Neural cell (in vitro differentiated cells): Measurements from ENCODE around the gene RHOBTB3. TPM values are rescaled to one million over a fixed set of nuclear protein-coding genes. Genes with fewer than 3 reads are reported as not detected.

ENCODE experiments used
- H2AFZ ChIP-seq: fragments of 200-600, 300-800 bp; sonication (generic), shearing (Covaris generic); 2 replicates; pipeline ENCODE4 v1.6.0; 2014; ENCODE audit warnings: low read depth, mild to moderate bottlenecking, antibody characterized with exemption, low read length, moderate library complexity
- H3F3A ChIP-seq: fragments of 200-600 bp; shearing (Covaris generic); 2 replicates; pipeline ENCODE4 v1.6.1; 2016; ENCODE audit warnings: mild to moderate bottlenecking, moderate library complexity, mixed read lengths, antibody characterized with exemption, low read length; ENCODE audit not compliant: insufficient read depth, poor library complexity, severe bottlenecking
- H3K27ac ChIP-seq: fragments of 200-600, 300-800 bp; sonication (generic), shearing (Covaris generic); 2 replicates; pipeline ENCODE4 v1.5.1; 2014; ENCODE audit warnings: mild to moderate bottlenecking, low read length, moderate library complexity
- H3K27me3 ChIP-seq: fragments of 300-800, 200-600 bp; sonication (generic), shearing (Covaris generic); 2 replicates; pipeline ENCODE4 v1.6.0; 2014; ENCODE audit warnings: mild to moderate bottlenecking, low read depth, low read length, moderate library complexity; ENCODE audit not compliant: insufficient read depth
- H3K36me3 ChIP-seq: fragments of 300-800, 200-600 bp; sonication (generic), shearing (Covaris generic); 2 replicates; pipeline ENCODE4 v1.5.1; 2014; ENCODE audit warnings: mild to moderate bottlenecking, antibody characterized with exemption, low read length, moderate library complexity; ENCODE audit not compliant: insufficient read depth
- H3K4me2 ChIP-seq: fragments of 300-800, 200-600 bp; sonication (generic), shearing (Covaris generic); 2 replicates; pipeline ENCODE4 v1.6.0; 2014; ENCODE audit warnings: mild to moderate bottlenecking, low read length
- H3K4me3 ChIP-seq: fragments of 300-800, 200-600 bp; sonication (generic), shearing (Covaris generic); 2 replicates; pipeline ENCODE4 v1.5.1; 2014; ENCODE audit warnings: mild to moderate bottlenecking, low read length, moderate library complexity
- H3K79me2 ChIP-seq: fragments of 200-600 bp; shearing (Covaris generic); replicated peaks from 2 replicates; pipeline ENCODE4 v1.6.0; 2014; ENCODE audit warnings: mild to moderate bottlenecking, low read length, moderate library complexity; ENCODE audit not compliant: insufficient read depth
- H3K9ac ChIP-seq: fragments of 300-800, 200-600 bp; sonication (generic), shearing (Covaris generic); 2 replicates; pipeline ENCODE4 v1.6.1; 2016; ENCODE audit warnings: mild to moderate bottlenecking, low read length, mixed read lengths
- H3K9me2 ChIP-seq: fragments of 200-600 bp; shearing (Covaris generic); 2 replicates; pipeline ENCODE4 v1.6.1; 2016; ENCODE audit warnings: mild to moderate bottlenecking, low read length, mixed read lengths; ENCODE audit not compliant: insufficient read depth
- H3K9me3 ChIP-seq: fragments of 200-600, 300-800 bp; sonication (generic), shearing (Covaris generic); 2 replicates; pipeline ENCODE4 v1.6.1; 2016; ENCODE audit warnings: mild to moderate bottlenecking, mixed run types, low read length, moderate library complexity, mixed read lengths
- H4K20me1 ChIP-seq: fragments of 200-600 bp; shearing (Covaris generic); 2 replicates; pipeline ENCODE4 v1.6.1; 2016; ENCODE audit warnings: mild to moderate bottlenecking, mixed run types; ENCODE audit not compliant: insufficient read depth
- EP300 ChIP-seq: fragments of 450-650 bp; conservative IDR thresholded peaks from 2 replicates; pipeline ENCODE4 v1.6.1; 2014; ENCODE audit warnings: antibody characterized with exemption, mild to moderate bottlenecking, moderate library complexity; ENCODE audit not compliant: poor library complexity, severe bottlenecking
- EZH2 ChIP-seq: fragments of 200-600, 300-800 bp; shearing (Covaris generic), sonication (generic); IDR thresholded peaks from 2 replicates; pipeline ENCODE4 v1.6.1; 2014; ENCODE audit warnings: antibody characterized with exemption, low read length, borderline replicate concordance, mild to moderate bottlenecking; ENCODE audit not compliant: insufficient read depth, poor library complexity, severe bottlenecking
- MXI1 ChIP-seq: fragments of 450-650 bp; conservative IDR thresholded peaks from 2 replicates; pipeline ENCODE4 v1.6.1; 2014; ENCODE audit warnings: antibody characterized with exemption, mild to moderate bottlenecking; ENCODE audit not compliant: poor library complexity, severe bottlenecking
- POLR2AphosphoS5 ChIP-seq: IDR thresholded peaks from 2 replicates; pipeline ENCODE4 v1.6.1; 2012
- RAD21 ChIP-seq: fragments of 450-650 bp; conservative IDR thresholded peaks from 2 replicates; pipeline ENCODE4 v1.6.1; 2014; ENCODE audit warnings: antibody characterized with exemption, mild to moderate bottlenecking, moderate library complexity
- SMC3 ChIP-seq: fragments of 450-650 bp; conservative IDR thresholded peaks from 2 replicates; pipeline ENCODE4 v1.6.1; 2014; ENCODE audit warnings: antibody characterized with exemption, mild to moderate bottlenecking, moderate library complexity; ENCODE audit not compliant: poor library complexity
- TAF1 ChIP-seq: IDR thresholded peaks from 2 replicates; pipeline ENCODE4 v1.6.1; 2012; ENCODE audit warnings: low read depth
- polyA plus RNA-seq: library from polyadenylated mRNA; depleted of rRNA; stranded (reverse); fragments of >200 nt; gene quantifications from 2 replicates; pipeline ENCODE4 v1.2.3, GENCODE V29; 2014
- TF ChIP-seq, protein P1 (sequence below): fragments of 450-650 bp; IDR thresholded peaks from 2 replicates; pipeline ENCODE4 v1.5.1; 2014; ENCODE audit warnings: antibody characterized with exemption, mild to moderate bottlenecking, moderate library complexity; ENCODE audit not compliant: poor library complexity, severe bottlenecking
- TF ChIP-seq, protein P2 (sequence below): IDR thresholded peaks from 2 replicates; pipeline ENCODE4 v1.6.1; 2012; ENCODE audit warnings: borderline replicate concordance

The RHOBTB3 gene
- polyA plus RNA-seq, 1 donor from 2014 or later = 99.4 TPM

DNA sequence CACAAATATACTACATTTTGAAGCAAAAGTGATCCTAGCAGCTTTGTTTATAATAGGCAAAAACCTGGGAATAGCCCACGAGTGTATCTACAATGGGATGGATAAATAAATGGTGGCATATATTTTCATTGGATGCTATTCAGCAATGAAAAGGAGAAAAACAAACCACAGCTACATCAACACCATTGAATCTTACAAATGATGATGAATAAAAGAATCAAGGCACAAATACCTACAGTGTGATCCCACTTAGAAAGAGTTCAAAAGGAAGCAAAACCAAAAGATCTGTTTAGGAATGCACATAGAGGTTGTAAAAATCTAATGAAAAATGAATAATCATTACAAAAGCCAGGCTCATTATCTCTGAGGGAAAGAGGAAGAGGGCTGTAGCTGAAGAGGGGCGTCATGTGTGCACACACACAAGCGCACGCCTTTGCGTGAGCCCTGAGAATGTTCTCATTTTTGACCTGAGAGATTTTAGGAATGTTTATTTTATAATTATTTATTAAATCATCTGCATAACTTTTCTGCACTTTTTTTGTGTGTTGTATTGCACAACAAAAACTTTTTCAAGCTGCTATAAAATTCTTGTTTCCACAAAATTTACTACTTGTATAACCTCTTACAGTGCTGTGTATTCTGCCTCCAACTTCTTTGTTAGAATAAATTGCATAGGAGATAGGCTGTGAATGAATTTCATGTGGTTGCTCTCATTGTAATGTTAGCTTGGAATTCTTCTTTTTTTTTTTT, 5.9 kb upstream of the RHOBTB3 start:
- H3K9me3 ChIP-seq = no peaks in the 10 kb centered on the region
- H3K4me2 ChIP-seq = no peak overlapping the region
- H4K20me1 ChIP-seq = no peaks in the 10 kb centered on the region
- no peaks in the 10 kb centered on the region for H3F3A ChIP-seq
- no peak overlapping the region for H3K4me3 ChIP-seq
- no peak overlapping the region for H3K9ac ChIP-seq
- no peak overlapping the region for H2AFZ ChIP-seq
- peaks cover 8% of the 10 kb centered on the region for H3K27me3 ChIP-seq
- no peaks in the 10 kb centered on the region for H3K79me2 ChIP-seq
- TF ChIP-seq MXI1 = no peak
- no peak for TF ChIP-seq EP300
- TF ChIP-seq SMC3 = no peak
- no peak for TF ChIP-seq RAD21
- no peak for TF ChIP-seq TAF1
- no peak for TF ChIP-seq POLR2AphosphoS5
- TF ChIP-seq, protein P1, sequence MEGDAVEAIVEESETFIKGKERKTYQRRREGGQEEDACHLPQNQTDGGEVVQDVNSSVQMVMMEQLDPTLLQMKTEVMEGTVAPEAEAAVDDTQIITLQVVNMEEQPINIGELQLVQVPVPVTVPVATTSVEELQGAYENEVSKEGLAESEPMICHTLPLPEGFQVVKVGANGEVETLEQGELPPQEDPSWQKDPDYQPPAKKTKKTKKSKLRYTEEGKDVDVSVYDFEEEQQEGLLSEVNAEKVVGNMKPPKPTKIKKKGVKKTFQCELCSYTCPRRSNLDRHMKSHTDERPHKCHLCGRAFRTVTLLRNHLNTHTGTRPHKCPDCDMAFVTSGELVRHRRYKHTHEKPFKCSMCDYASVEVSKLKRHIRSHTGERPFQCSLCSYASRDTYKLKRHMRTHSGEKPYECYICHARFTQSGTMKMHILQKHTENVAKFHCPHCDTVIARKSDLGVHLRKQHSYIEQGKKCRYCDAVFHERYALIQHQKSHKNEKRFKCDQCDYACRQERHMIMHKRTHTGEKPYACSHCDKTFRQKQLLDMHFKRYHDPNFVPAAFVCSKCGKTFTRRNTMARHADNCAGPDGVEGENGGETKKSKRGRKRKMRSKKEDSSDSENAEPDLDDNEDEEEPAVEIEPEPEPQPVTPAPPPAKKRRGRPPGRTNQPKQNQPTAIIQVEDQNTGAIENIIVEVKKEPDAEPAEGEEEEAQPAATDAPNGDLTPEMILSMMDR = no peak
- TF ChIP-seq EZH2 = no peak
- TF ChIP-seq, protein P2, sequence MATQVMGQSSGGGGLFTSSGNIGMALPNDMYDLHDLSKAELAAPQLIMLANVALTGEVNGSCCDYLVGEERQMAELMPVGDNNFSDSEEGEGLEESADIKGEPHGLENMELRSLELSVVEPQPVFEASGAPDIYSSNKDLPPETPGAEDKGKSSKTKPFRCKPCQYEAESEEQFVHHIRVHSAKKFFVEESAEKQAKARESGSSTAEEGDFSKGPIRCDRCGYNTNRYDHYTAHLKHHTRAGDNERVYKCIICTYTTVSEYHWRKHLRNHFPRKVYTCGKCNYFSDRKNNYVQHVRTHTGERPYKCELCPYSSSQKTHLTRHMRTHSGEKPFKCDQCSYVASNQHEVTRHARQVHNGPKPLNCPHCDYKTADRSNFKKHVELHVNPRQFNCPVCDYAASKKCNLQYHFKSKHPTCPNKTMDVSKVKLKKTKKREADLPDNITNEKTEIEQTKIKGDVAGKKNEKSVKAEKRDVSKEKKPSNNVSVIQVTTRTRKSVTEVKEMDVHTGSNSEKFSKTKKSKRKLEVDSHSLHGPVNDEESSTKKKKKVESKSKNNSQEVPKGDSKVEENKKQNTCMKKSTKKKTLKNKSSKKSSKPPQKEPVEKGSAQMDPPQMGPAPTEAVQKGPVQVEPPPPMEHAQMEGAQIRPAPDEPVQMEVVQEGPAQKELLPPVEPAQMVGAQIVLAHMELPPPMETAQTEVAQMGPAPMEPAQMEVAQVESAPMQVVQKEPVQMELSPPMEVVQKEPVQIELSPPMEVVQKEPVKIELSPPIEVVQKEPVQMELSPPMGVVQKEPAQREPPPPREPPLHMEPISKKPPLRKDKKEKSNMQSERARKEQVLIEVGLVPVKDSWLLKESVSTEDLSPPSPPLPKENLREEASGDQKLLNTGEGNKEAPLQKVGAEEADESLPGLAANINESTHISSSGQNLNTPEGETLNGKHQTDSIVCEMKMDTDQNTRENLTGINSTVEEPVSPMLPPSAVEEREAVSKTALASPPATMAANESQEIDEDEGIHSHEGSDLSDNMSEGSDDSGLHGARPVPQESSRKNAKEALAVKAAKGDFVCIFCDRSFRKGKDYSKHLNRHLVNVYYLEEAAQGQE = no peak
- H3K9me2 ChIP-seq = no peaks in the 10 kb centered on the region
- H3K27ac ChIP-seq = no peak overlapping the region
- H3K36me3 ChIP-seq = no peaks in the 10 kb centered on the region

DNA sequence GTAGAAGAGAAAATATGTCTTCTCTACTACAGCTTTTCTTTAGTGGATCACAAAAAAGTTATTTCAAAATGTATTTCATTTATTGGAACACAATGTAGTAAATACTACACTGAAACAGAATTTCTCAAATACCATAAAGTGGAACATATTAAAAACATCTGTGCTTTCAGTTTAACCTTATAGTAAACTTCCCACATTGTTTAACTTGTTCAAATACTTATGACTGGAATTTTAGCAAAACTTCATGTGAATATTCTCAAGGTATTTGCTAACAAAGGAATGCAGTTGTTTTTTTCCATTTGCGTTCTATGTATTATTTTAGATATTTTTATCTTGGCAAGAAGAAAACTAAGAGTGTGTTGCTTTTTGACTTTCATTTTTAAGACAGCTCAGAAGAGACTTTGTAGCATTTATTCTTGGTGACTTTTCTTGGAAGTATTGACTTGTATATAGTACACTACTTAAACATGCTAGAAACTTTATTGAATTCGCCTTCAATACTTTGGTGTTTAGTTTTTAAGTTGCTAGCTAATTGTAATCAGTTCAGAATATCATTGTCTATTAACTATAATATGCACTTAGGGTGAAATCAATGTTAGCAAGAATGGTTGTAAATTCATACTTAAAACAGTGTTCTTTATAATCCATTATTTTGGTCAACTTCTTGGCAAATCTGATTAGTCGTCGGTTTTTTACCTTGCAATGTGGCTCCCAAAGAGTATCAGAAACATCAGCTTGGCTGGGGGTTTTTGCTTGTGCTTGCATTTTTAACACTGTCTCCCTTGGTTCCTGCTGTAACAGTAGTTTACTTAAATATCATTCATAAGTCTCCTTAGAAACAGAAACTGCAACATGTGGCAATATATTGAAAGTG, 5.0 kb upstream of the RHOBTB3 start:
- H3K79me2 ChIP-seq = no peaks in the 10 kb centered on the region
- H3K27me3 ChIP-seq = peaks cover 10% of the 10 kb centered on the region
- TF ChIP-seq EZH2 (no peak), SMC3 (no peak), EP300 (no peak), POLR2AphosphoS5 (no peak), TAF1 (no peak), MXI1 (no peak), RAD21 (no peak)
- TF ChIP-seq, protein P2 = no peak
- TF ChIP-seq, protein P1 = no peak
- H3K4me3 ChIP-seq = no peak overlapping the region
- no peak overlapping the region for H3K9ac ChIP-seq
- no peak overlapping the region for H3K27ac ChIP-seq
- H3K9me3 ChIP-seq = no peaks in the 10 kb centered on the region
- H3F3A ChIP-seq = no peaks in the 10 kb centered on the region
- no peak overlapping the region for H3K4me2 ChIP-seq
- no peaks in the 10 kb centered on the region for H3K36me3 ChIP-seq
- H2AFZ ChIP-seq = no peak overlapping the region
- H4K20me1 ChIP-seq = no peaks in the 10 kb centered on the region
- no peaks in the 10 kb centered on the region for H3K9me2 ChIP-seq
